ENCODE data around the gene OR5AC2. TPM values are rescaled to one million over a fixed set of nuclear protein-coding genes. Genes with fewer than 3 reads are reported as not detected.

The OR5AC2 gene
- total and polyA plus RNA-seq, 2 of the 13 experiments (the other 11 are each of a cell fraction or from before 2014, with no cell fraction given): not detected

DNA sequence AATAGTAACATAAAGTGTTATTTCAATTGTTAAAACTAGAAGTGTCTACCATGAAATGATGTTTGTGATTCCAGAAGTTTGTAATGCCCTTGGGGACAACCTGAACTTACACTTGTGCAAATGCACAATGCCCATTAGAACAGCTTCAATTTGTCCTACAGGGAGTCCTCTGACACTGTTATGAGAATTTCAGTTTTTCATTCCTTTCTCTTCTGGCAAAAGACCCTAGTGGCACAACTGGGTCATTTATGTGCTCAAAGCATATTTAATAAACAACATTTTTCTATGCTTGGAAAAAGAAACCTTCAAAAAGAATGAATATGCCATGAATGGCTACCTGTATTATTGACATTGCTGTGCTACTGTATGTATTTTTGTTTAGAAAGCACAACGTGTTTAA, 43.4 kb downstream of the OR5AC2 start, which contains the start of gene OR5H1:
Gene OR5H1, plus strand, starts transcription at position 301 of the 400 bp plus-strand sequence. CDS start 1,977 bp downstream, outside the sequence.
- Histone ChIP-seq H3K36me3 (replicated peaks in 1 of 2; ENCODE audit: control insufficient read depth in 1 of 2, insufficient read depth in 2 of 2, low read length in 2 of 2) (no peaks in the 10 kb centered on the region), H3K27me3 (ENCODE audit: control insufficient read depth in 1 of 2, insufficient read depth in 2 of 2, low read length in 2 of 2) (no peaks in the 10 kb centered on the region), H3K4me1 (ENCODE audit: insufficient read depth, low read length) (no peaks in the 10 kb centered on the region), H3K9me3 (ENCODE audit: low read length) (no peaks in the 10 kb centered on the region), H3K27ac (ENCODE audit: extremely low read length, insufficient read depth, low read length) (no peak within 1 kb of the TSS), H3K79me2 (ENCODE audit: insufficient read depth, low read length) (no peaks in the 10 kb centered on the region), H3K9ac (ENCODE audit: insufficient read depth, low read depth, low read length) (no peak within 1 kb of the TSS), H3K4me2 (ENCODE audit: low read depth, low read length) (no peak within 1 kb of the TSS), H2AFZ (ENCODE audit: low read length) (no peak within 1 kb of the TSS), H4K20me1 (ENCODE audit: insufficient read depth, low read length) (no peaks in the 10 kb centered on the region), H3K4me3 (replicated peaks in 1 of 3; ENCODE audit: insufficient read depth in 1 of 3, low read depth in 2 of 3, low read length in 3 of 3) (no peak within 1 kb of the TSS)
- in situ Hi-C loops (cut with HindIII; ENCODE audit: extremely low pct_ligation_motif_present, low pct_unique_long_range_greater_than_20kb) (no loop called here), intact Hi-C loops (cut with micrococcal nuclease; ENCODE audit: unreplicated experiment) (no loop called here)
- 0% methylated on average over 1 of the region's 1 CpG for WGBS (ENCODE audit: low lambda C conversion rate)
- no TSS peak for BruUV-seq (replicated peaks)
- ATAC-seq: no peak
- ChIA-PET POLR2A (no interaction called here), CTCF (ENCODE audit: low intra/inter-chr PET ratio, low total read pairs) (no interaction called here)
- DNase-seq (ENCODE audit: low spot score): no peak
- FAIRE-seq: no peak
- TF ChIP-seq JUNB (CRISPR knock-in tag; IDR thresholded peaks at IDR 0.05; ENCODE audit: borderline replicate concordance): no peak
- TF ChIP-seq ZNF567 (CRISPR knock-in tag; IDR thresholded peaks at IDR 0.05; ENCODE audit: borderline replicate concordance): no peak
- TF ChIP-seq SNAPC5 (CRISPR knock-in tag; IDR thresholded peaks at IDR 0.05; ENCODE audit: borderline replicate concordance): no peak
- no peak for TF ChIP-seq ATF1 (CRISPR knock-in tag; IDR thresholded peaks at IDR 0.05)
- no peak for TF ChIP-seq NR2C2 (CRISPR knock-in tag; IDR thresholded peaks at IDR 0.05; ENCODE audit: borderline replicate concordance)
- TF ChIP-seq ZNF33B (CRISPR knock-in tag; IDR thresholded peaks at IDR 0.05): no peak
- TF ChIP-seq, protein P1, sequence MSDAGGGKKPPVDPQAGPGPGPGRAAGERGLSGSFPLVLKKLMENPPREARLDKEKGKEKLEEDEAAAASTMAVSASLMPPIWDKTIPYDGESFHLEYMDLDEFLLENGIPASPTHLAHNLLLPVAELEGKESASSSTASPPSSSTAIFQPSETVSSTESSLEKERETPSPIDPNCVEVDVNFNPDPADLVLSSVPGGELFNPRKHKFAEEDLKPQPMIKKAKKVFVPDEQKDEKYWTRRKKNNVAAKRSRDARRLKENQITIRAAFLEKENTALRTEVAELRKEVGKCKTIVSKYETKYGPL (CRISPR knock-in tag; IDR thresholded peaks at IDR 0.05): no peak
- TF ChIP-seq ARID2 (CRISPR knock-in tag; IDR thresholded peaks at IDR 0.05; ENCODE audit: borderline replicate concordance): no peak
- TF ChIP-seq ZNF460 (CRISPR knock-in tag; IDR thresholded peaks at IDR 0.05; ENCODE audit: borderline replicate concordance): no peak
- no peak for TF ChIP-seq ZNF264 (CRISPR knock-in tag; IDR thresholded peaks at IDR 0.05)
- TF ChIP-seq ZNF430 (CRISPR knock-in tag; IDR thresholded peaks at IDR 0.05): no peak
- no peak for TF ChIP-seq RAD51 (IDR thresholded peaks at IDR 0.05; ENCODE audit: borderline replicate concordance)
- no peak for TF ChIP-seq E2F2 (CRISPR knock-in tag; IDR thresholded peaks at IDR 0.05; ENCODE audit: borderline replicate concordance)
- TF ChIP-seq ZFP41 (CRISPR knock-in tag; IDR thresholded peaks at IDR 0.05; ENCODE audit: borderline replicate concordance): no peak
- no peak for TF ChIP-seq ZNF558 (CRISPR knock-in tag; IDR thresholded peaks at IDR 0.05; ENCODE audit: borderline replicate concordance)
- no peak for TF ChIP-seq YEATS4 (CRISPR knock-in tag; IDR thresholded peaks at IDR 0.05; ENCODE audit: borderline replicate concordance)
- no peak for TF ChIP-seq ZNF501 (CRISPR knock-in tag; IDR thresholded peaks at IDR 0.05)
- TF ChIP-seq ZNF235 (CRISPR knock-in tag; IDR thresholded peaks at IDR 0.05; ENCODE audit: borderline replicate concordance): no peak
- no peak for TF ChIP-seq IKZF4 (CRISPR knock-in tag; IDR thresholded peaks at IDR 0.05; ENCODE audit: borderline replicate concordance, low read depth, not compliant biosample characterization)
- no peak for TF ChIP-seq ZNF331 (CRISPR knock-in tag; IDR thresholded peaks at IDR 0.05)
